Left ventricle myocardium inferior (tissue), 1 donor: Measurements from ENCODE around the gene REC114. TPM values are rescaled to one million over a fixed set of nuclear protein-coding genes. Genes with fewer than 3 reads are reported as not detected.

Source experiments
- DNase-seq: peaks from one replicate; pipeline ENCODE4 v3.0.0-alpha.2; 2020
- H3K27ac ChIP-seq: fragments of 200-600 bp; replicated peaks from 2 replicates; pipeline ENCODE4 v1.8.0; 2021
- H3K27me3 ChIP-seq: fragments of 200-600 bp; 2 replicates; pipeline ENCODE4 v1.8.0; 2021; ENCODE audit warnings: low read depth
- H3K36me3 ChIP-seq: fragments of 200-600 bp; 2 replicates; pipeline ENCODE4 v1.8.0; 2021
- H3K4me1 ChIP-seq: fragments of 200-600 bp; 2 replicates; pipeline ENCODE4 v1.8.0; 2021
- H3K4me3 ChIP-seq: fragments of 200-600 bp; 2 replicates; pipeline ENCODE4 v1.8.0; 2021; ENCODE audit warnings: mild to moderate bottlenecking, moderate library complexity
- H3K9me3 ChIP-seq: fragments of 200-600 bp; replicated peaks from 2 replicates; pipeline ENCODE4 v1.8.0; 2021
- CTCF ChIP-seq: fragments of 200-600 bp; IDR thresholded peaks from 2 replicates; pipeline ENCODE4 v1.8.0; 2021; ENCODE audit warnings: antibody characterized with exemption, mild to moderate bottlenecking, borderline replicate concordance
- intact Hi-C: fragments of 100-400 bp; cut with micrococcal nuclease; formaldehyde crosslinking; loops from one replicate; pipeline ENCODE4 v1.11.0; 2022
- total RNA-seq: library from RNA; stranded (reverse); fragmentation: NEBNext Ultra II Directional; extraction: Animal tissue kit (Norgen Biotek cat#: 25700); gene quantifications from one replicate; pipeline ENCODE4 v1.2.1, GENCODE V29; 2021
- donor health status: DM: no; HTN: yes; CAD: no; lungs with severe emphysema.

Gene REC114
- total RNA-seq, 1 donor from 2014 or later: 1.4 TPM

- no peak for TF ChIP-seq CTCF
- peaks cover 100% of the 10 kb centered on the region for H3K4me1 ChIP-seq
- H3K9me3 ChIP-seq: no peaks in the 10 kb centered on the region
- no peaks in the 10 kb centered on the region for H3K36me3 ChIP-seq
- no peak for DNase-seq
- no peak overlapping the region for H3K4me3 ChIP-seq
- intact Hi-C loops: no loop called here
- H3K27me3 ChIP-seq: no peaks in the 10 kb centered on the region
- peak overlapping the region; percentile 83 for H3K27ac ChIP-seq
These were observed 157.7 kb downstream of the REC114 start for GRCh38 chr15:73600413-73601335.

- Histone ChIP-seq H3K27me3 (no peaks in the 10 kb centered on the region), H3K4me3 (no peak overlapping the region), H3K4me1 (peaks cover 100% of the 10 kb centered on the region), H3K27ac (peak overlapping the region; percentile 83), H3K9me3 (peaks cover 1% of the 10 kb centered on the region), H3K36me3 (no peaks in the 10 kb centered on the region)
- no peak for TF ChIP-seq CTCF
- DNase-seq: peak; percentile 23
- intact Hi-C loops: no loop called here
These were observed 158.8 kb downstream of the REC114 start for GRCh38 chr15:73601451-73602445.

- Histone ChIP-seq H3K4me1 (peaks cover 100% of the 10 kb centered on the region), H3K27ac (peak overlapping the region; percentile 83), H3K9me3 (peaks cover 3% of the 10 kb centered on the region), H3K36me3 (no peaks in the 10 kb centered on the region), H3K27me3 (no peaks in the 10 kb centered on the region), H3K4me3 (no peak overlapping the region)
- no peak for DNase-seq
- intact Hi-C loops: no loop called here
- no peak for TF ChIP-seq CTCF
These were observed 159.5 kb downstream of the REC114 start for GRCh38 chr15:73602446-73602843.

- Histone ChIP-seq H3K27ac (peak overlapping the region; percentile 83), H3K9me3 (peaks cover 3% of the 10 kb centered on the region), H3K27me3 (no peaks in the 10 kb centered on the region), H3K4me1 (peaks cover 100% of the 10 kb centered on the region), H3K36me3 (no peaks in the 10 kb centered on the region), H3K4me3 (no peak overlapping the region)
- DNase-seq: no peak
- no peak for TF ChIP-seq CTCF
- intact Hi-C loops: no loop called here
These were observed 160.0 kb downstream of the REC114 start for GRCh38 chr15:73602992-73603391.

GRCh38 chr15:73604477-73604876 is 161.5 kb downstream of the REC114 start:
- no peaks in the 10 kb centered on the region for H3K27me3 ChIP-seq
- intact Hi-C loops: no loop called here
- DNase-seq: no peak
- H3K9me3 ChIP-seq: peaks cover 3% of the 10 kb centered on the region
- no peaks in the 10 kb centered on the region for H3K36me3 ChIP-seq
- no peak overlapping the region for H3K4me3 ChIP-seq
- H3K27ac ChIP-seq: no peak overlapping the region
- peaks cover 100% of the 10 kb centered on the region for H3K4me1 ChIP-seq
- no peak for TF ChIP-seq CTCF
